B cell (primary cell): ENCODE results near the gene CDC42EP4. TPM values are rescaled to one million over a fixed set of nuclear protein-coding genes. Genes with fewer than 3 reads are reported as not detected.

Source experiments
- ATAC-seq: fragments of 200-7000 bp; cut with Tn5 transposase; one replicate; pipeline ENCODE4 v1.10.0; 2021; ENCODE audit warnings: low read depth, mild to moderate bottlenecking, moderate number of reproducible peaks, moderate library complexity
- CTCF ChIA-PET: fragments of 350-600 bp; sonication (Branson Sonifier 250); formaldehyde crosslinking; loops from one replicate; lab custom pipeline; 2021; ENCODE audit warnings: antibody characterized with exemption, inconsistent platforms; lab: Charles Lee
- POLR2A ChIA-PET: fragments of 350-600 bp; sonication (Branson Sonifier 250); formaldehyde crosslinking; loops from one replicate; lab custom pipeline; 2021; ENCODE audit warnings: antibody characterized with exemption; lab: Charles Lee
- DNase-seq: peaks from one replicate; pipeline ENCODE4 v3.0.0; 2013
- H2AFZ ChIP-seq: 2 replicates; pipeline ENCODE4 v1.6.1; 2012; ENCODE audit warnings: mild to moderate bottlenecking, low read depth, low read length; ENCODE audit not compliant: insufficient read depth, poor library complexity, severe bottlenecking
- H3K27ac ChIP-seq, 2 donors: 1 replicate in 1 of 2; 2 replicates in 1 of 2; pipeline ENCODE4 v1.5.1; 2012 to 2013; ENCODE audit warnings: low read length in 2 of 2, mild to moderate bottlenecking in 2 of 2, moderate library complexity in 1 of 2
- H3K27me3 ChIP-seq, 4 experiments: fragments of 200-600 bp in 1 of 4; sonication (generic) in 1 of 4; replicated peaks in 1 of 4; 1 replicate in 2 of 4; 2 replicates in 2 of 4; pipeline versions ENCODE4 v1.6.1 to v1.7.0; 2013 to 2016; ENCODE audit warnings: low read length in 3 of 4, mild to moderate bottlenecking in 2 of 4, mixed read lengths in 1 of 4, moderate library complexity in 1 of 4; ENCODE audit not compliant: insufficient read depth in 4 of 4, control insufficient read depth in 3 of 4; ENCODE audit errors: control extremely low read depth in 1 of 4
- H3K36me3 ChIP-seq, 2 experiments: replicated peaks in 1 of 2; 1 replicate in 1 of 2; 2 replicates in 1 of 2; pipeline versions ENCODE4 v1.6.1 to v1.7.1; 2013; ENCODE audit warnings: low read length in 1 of 2; ENCODE audit not compliant: insufficient read depth in 2 of 2, control insufficient read depth in 1 of 2; ENCODE audit errors: control extremely low read depth in 1 of 2, extremely low read depth in 1 of 2
- H3K4me1 ChIP-seq, 2 donors: fragments of 200-600 bp in 1 of 2; sonication (generic) in 1 of 2; 1 replicate in 1 of 2; 2 replicates in 1 of 2; pipeline versions ENCODE4 v1.5.1 to v1.6.1; 2013 to 2017; ENCODE audit warnings: low read length in 2 of 2; ENCODE audit not compliant: control insufficient read depth in 2 of 2, insufficient read depth in 2 of 2
- H3K4me2 ChIP-seq: replicated peaks from 2 replicates; pipeline ENCODE3; 2012; ENCODE audit warnings: mild to moderate bottlenecking, low read depth, low read length; ENCODE audit not compliant: poor library complexity, severe bottlenecking
- H3K4me3 ChIP-seq, 5 experiments: fragments of 200-600 bp in 1 of 5; sonication (generic) in 1 of 5; 1 replicate in 3 of 5; 2 replicates in 2 of 5; pipeline versions ENCODE4 v1.5.1 to v1.7.0; 2011 to 2016; ENCODE audit warnings: low read length in 4 of 5, mild to moderate bottlenecking in 4 of 5, low read depth in 2 of 5, control low read depth in 1 of 5, moderate library complexity in 1 of 5; ENCODE audit not compliant: insufficient read depth in 1 of 5; ENCODE audit errors: control extremely low read depth in 1 of 5, extremely low read depth in 1 of 5
- H3K79me2 ChIP-seq: fragments of 200-600 bp; sonication (generic); one replicate; pipeline ENCODE4 v1.6.0; 2016; ENCODE audit warnings: low read length; ENCODE audit not compliant: control insufficient read depth, insufficient read depth
- H3K9ac ChIP-seq: fragments of 200-600 bp; sonication (generic); 2 replicates; pipeline ENCODE4 v1.6.1; 2017; ENCODE audit warnings: mild to moderate bottlenecking, low read length, moderate library complexity
- H3K9me3 ChIP-seq, 3 donors: one replicate each; pipeline versions ENCODE4 v1.6.1 to v1.7.1; 2013; ENCODE audit warnings: low read length in 2 of 3; ENCODE audit not compliant: control insufficient read depth in 2 of 3, insufficient read depth in 1 of 3; ENCODE audit errors: control extremely low read depth in 1 of 3
- H4K20me1 ChIP-seq: 2 replicates; pipeline ENCODE4 v1.6.0; 2012; ENCODE audit warnings: mild to moderate bottlenecking, low read length; ENCODE audit not compliant: insufficient read depth, control insufficient read depth, poor library complexity, severe bottlenecking
- H3K27ac Mint-ChIP-seq: one replicate; pipeline ENCODE4 v1.8.0; 2021; ENCODE audit warnings: mixed read lengths
- H3K27me3 Mint-ChIP-seq: one replicate; pipeline ENCODE4 v1.8.0; 2021; ENCODE audit warnings: mixed read lengths
- H3K4me1 Mint-ChIP-seq: one replicate; pipeline ENCODE4 v1.8.0; 2021; ENCODE audit warnings: mixed read lengths
- H3K4me3 Mint-ChIP-seq: one replicate; pipeline ENCODE4 v1.8.0; 2021; ENCODE audit warnings: mixed read lengths
- H3K9me3 Mint-ChIP-seq: one replicate; pipeline ENCODE4 v1.8.0; 2022; ENCODE audit warnings: mixed read lengths; ENCODE audit not compliant: insufficient read depth
- CTCF ChIP-seq: fragments of 200-600 bp; IDR thresholded peaks from one replicate; pipeline ENCODE4 v1.8.0; 2022; ENCODE audit warnings: antibody characterized with exemption, mild to moderate bottlenecking
- EZH2 ChIP-seq: IDR thresholded peaks from 2 replicates; pipeline ENCODE4 v1.6.1; 2012; ENCODE audit warnings: borderline replicate concordance, low read depth, mild to moderate bottlenecking, moderate library complexity, low read length; ENCODE audit not compliant: insufficient read depth, poor library complexity, severe bottlenecking
- WGBS: methylation state at CpG from one replicate; pipeline ENCODE4 v1.1.5; 2013; ENCODE audit warnings: missing lambda C conversion rate; ENCODE audit not compliant: insufficient coverage; 5-methylcytosine and 5-hydroxymethylcytosine counted together
- intact Hi-C: fragments of 100-400 bp; cut with micrococcal nuclease; formaldehyde crosslinking; loops from one replicate; pipeline ENCODE4 v1.10.0; 2022
- polyA plus RNA-seq: library from polyadenylated mRNA; depleted of rRNA; stranded (reverse); fragments of >200 nt; gene quantifications from 2 replicates; pipeline ENCODE4 v1.2.3, GENCODE V29; 2012
- total RNA-seq, 2 donors: library from RNA; stranded (reverse); fragments of 120-200 nt in 1 of 2; gene quantifications; 1 replicate in 1 of 2; 2 replicates in 1 of 2; pipeline versions ENCODE4 v1.2.3 to v1.2.4, GENCODE V29; 2013 to 2022

Gene CDC42EP4
- total and polyA plus RNA-seq, 2 donors (not counting 1 experiment from before 2014, with no cell fraction given): 0.79 to 2.0 TPM

GRCh38 chr17:73288534-73289302 lies 23.1 kb downstream of the CDC42EP4 start:
- H2AFZ ChIP-seq: no peak overlapping the region
- intact Hi-C loops: no loop called here
- no peaks in the 10 kb centered on the region for H3K9me3 Mint-ChIP-seq
- CTCF ChIA-PET: interaction anchor here (1.0 kb wide), 1 partner anchor 81 kb away, joined by 4 read pairs; no protein-coding TSS in a partner anchor
- H3K4me1 Mint-ChIP-seq: peaks cover 13% of the 10 kb centered on the region
- no peak for TF ChIP-seq CTCF
- TF ChIP-seq EZH2: no peak
- peaks cover 0 to 13% of the 10 kb centered on the region in 2 donors for H3K4me1 ChIP-seq
- WGBS: 90% methylated on average over 19 of the region's 19 CpGs
- no peak overlapping the region for H3K4me3 ChIP-seq
- DNase-seq: no peak
- H3K9me3 ChIP-seq: peaks cover 0 to 3% (median 0%) of the 10 kb centered on the region in 3 donors
- H3K27ac Mint-ChIP-seq: no peak overlapping the region
- H3K27me3 Mint-ChIP-seq: peaks cover 26% of the 10 kb centered on the region
- H3K27ac ChIP-seq: no peak overlapping the region
- H3K36me3 ChIP-seq: no peaks in the 10 kb centered on the region
- H4K20me1 ChIP-seq: no peaks in the 10 kb centered on the region
- no peak overlapping the region for H3K9ac ChIP-seq
- no peak overlapping the region for H3K4me3 Mint-ChIP-seq
- H3K79me2 ChIP-seq: no peaks in the 10 kb centered on the region
- no peak for ATAC-seq
- no peak overlapping the region for H3K4me2 ChIP-seq
- POLR2A ChIA-PET: no interaction called here
- no peaks in the 10 kb centered on the region for H3K27me3 ChIP-seq

GRCh38 chr17:73286863-73287296 lies 24.9 kb downstream of the CDC42EP4 start:
- WGBS: 86% methylated on average over 8 of the region's 8 CpGs
- Histone ChIP-seq H3K9ac (no peak overlapping the region), H3K27ac (no peak overlapping the region), H3K4me1 (peaks cover 0 to 11% of the 10 kb centered on the region in 2 donors), H3K36me3 (no peaks in the 10 kb centered on the region), H3K9me3 (peaks cover 0 to 3% (median 0%) of the 10 kb centered on the region in 3 donors), H3K79me2 (no peaks in the 10 kb centered on the region), H3K4me3 (no peak overlapping the region), H2AFZ (no peak overlapping the region), H3K27me3 (peaks cover 0 to 4% (median 0%) of the 10 kb centered on the region in 4 experiments), H3K4me2 (no peak overlapping the region), H4K20me1 (no peaks in the 10 kb centered on the region)
- CTCF ChIA-PET: no interaction called here
- DNase-seq: no peak
- Mint-ChIP-seq H3K4me1 (peaks cover 15% of the 10 kb centered on the region), H3K27me3 (peaks cover 23% of the 10 kb centered on the region), H3K27ac (no peak overlapping the region), H3K4me3 (no peak overlapping the region), H3K9me3 (no peaks in the 10 kb centered on the region)
- intact Hi-C loops: no loop called here
- TF ChIP-seq EZH2 (no peak), CTCF (no peak)
- POLR2A ChIA-PET: no interaction called here
- no peak for ATAC-seq
